Measurements from ENCODE around the gene NSD2. TPM values are rescaled to one million over a fixed set of nuclear protein-coding genes. Genes with fewer than 3 reads are reported as not detected.

The NSD2 gene
- total RNA-seq, 1 experiment from 2014 or later, result 128 TPM

GRCh38 chr4:2008921-2009650 is 137.9 kb downstream of the NSD2 start, which contains the start of gene NELFA:
TSS of gene NELFA (minus strand) at chr4:2008974. CDS start at chr4:2008959, 15 bp downstream.
- peaks cover 14% of the 10 kb centered on the region for H3K4me1 Mint-ChIP-seq
- POLR2A ChIA-PET, result interaction anchor here (1.0 to 1.1 kb wide), 2 partner anchors 27 to 117 kb away, joined by 3 to 4 read pairs; no protein-coding TSS in a partner anchor
- H3K36me3 Mint-ChIP-seq, result peaks cover 9% of the 10 kb centered on the region
- H3K27ac Mint-ChIP-seq, result peak within 1 kb of the TSS; percentile 72
- peak within 1 kb of the TSS; percentile 85 for H3K4me3 Mint-ChIP-seq
- peak; percentile 96 for DNase-seq (ENCODE audit: low spot score)
- CTCF ChIA-PET, result interaction anchor here (0.6 to 1.3 kb wide), 10 partner anchors 9 to 395 kb away, joined by 3 to 4 read pairs (median 3); a partner anchor contains a TSS
- H3K27me3 Mint-ChIP-seq (ENCODE audit: low read depth), result peaks cover 8% of the 10 kb centered on the region
- ATAC-seq, result peak; percentile 84
- no peaks in the 10 kb centered on the region for H3K9me3 Mint-ChIP-seq
- TF ChIP-seq, protein P1, sequence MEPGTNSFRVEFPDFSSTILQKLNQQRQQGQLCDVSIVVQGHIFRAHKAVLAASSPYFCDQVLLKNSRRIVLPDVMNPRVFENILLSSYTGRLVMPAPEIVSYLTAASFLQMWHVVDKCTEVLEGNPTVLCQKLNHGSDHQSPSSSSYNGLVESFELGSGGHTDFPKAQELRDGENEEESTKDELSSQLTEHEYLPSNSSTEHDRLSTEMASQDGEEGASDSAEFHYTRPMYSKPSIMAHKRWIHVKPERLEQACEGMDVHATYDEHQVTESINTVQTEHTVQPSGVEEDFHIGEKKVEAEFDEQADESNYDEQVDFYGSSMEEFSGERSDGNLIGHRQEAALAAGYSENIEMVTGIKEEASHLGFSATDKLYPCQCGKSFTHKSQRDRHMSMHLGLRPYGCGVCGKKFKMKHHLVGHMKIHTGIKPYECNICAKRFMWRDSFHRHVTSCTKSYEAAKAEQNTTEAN (CRISPR knock-in tag; IDR thresholded peaks at IDR 0.05), result peak; percentile 67; the same call in 1 of the 2 replicates
- TF ChIP-seq IRF1 (CRISPR knock-in tag; IDR thresholded peaks at IDR 0.05) (0 out of 2 replicates have a peak, but pooled peaks have one; percentile 49), ZNF532 (CRISPR knock-in tag; IDR thresholded peaks at IDR 0.05; ENCODE audit: borderline replicate concordance) (no peak), TEAD1 (CRISPR knock-in tag; IDR thresholded peaks at IDR 0.05) (peak; percentile 61; the same call in 1 of the 2 replicates), IRF2 (CRISPR knock-in tag; IDR thresholded peaks at IDR 0.05; ENCODE audit: borderline replicate concordance, low read depth) (no peak), ZNF263 (CRISPR knock-in tag; IDR thresholded peaks at IDR 0.05; ENCODE audit: low read depth) (0 out of 2 replicates have a peak, but pooled peaks have one; percentile 18), TCF7 (CRISPR knock-in tag; IDR thresholded peaks at IDR 0.05; ENCODE audit: low read depth) (peak; percentile 27; the same call in 1 of the 2 replicates), ESRRA (CRISPR knock-in tag; IDR thresholded peaks at IDR 0.05; ENCODE audit: borderline replicate concordance) (0 out of 2 replicates have a peak, but pooled peaks have one; percentile 48), MAX (CRISPR knock-in tag; IDR thresholded peaks at IDR 0.05) (peak; percentile 84), GABPB1 (CRISPR knock-in tag; IDR thresholded peaks at IDR 0.05) (peak; percentile 63), NR1H2 (CRISPR knock-in tag; IDR thresholded peaks at IDR 0.05) (no peak), RELA (CRISPR knock-in tag; IDR thresholded peaks at IDR 0.05; ENCODE audit: borderline replicate concordance) (peak; percentile 63; the same call in 1 of the 2 replicates), KAT7 (CRISPR knock-in tag; IDR thresholded peaks at IDR 0.05; ENCODE audit: borderline replicate concordance) (peak; percentile 83; the same call in 1 of the 2 replicates), SMAD3 (CRISPR knock-in tag; IDR thresholded peaks at IDR 0.05; ENCODE audit: borderline replicate concordance) (peak; percentile 79; the same call in 1 of the 2 replicates), TEAD4 (CRISPR knock-in tag; IDR thresholded peaks at IDR 0.05) (peak; percentile 38; the same call in 1 of the 2 replicates), CREM (CRISPR knock-in tag; IDR thresholded peaks at IDR 0.05) (peak; percentile 96)
- TF ChIP-seq, protein P2, sequence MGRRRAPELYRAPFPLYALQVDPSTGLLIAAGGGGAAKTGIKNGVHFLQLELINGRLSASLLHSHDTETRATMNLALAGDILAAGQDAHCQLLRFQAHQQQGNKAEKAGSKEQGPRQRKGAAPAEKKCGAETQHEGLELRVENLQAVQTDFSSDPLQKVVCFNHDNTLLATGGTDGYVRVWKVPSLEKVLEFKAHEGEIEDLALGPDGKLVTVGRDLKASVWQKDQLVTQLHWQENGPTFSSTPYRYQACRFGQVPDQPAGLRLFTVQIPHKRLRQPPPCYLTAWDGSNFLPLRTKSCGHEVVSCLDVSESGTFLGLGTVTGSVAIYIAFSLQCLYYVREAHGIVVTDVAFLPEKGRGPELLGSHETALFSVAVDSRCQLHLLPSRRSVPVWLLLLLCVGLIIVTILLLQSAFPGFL (CRISPR knock-in tag; IDR thresholded peaks at IDR 0.05; ENCODE audit: borderline replicate concordance), result 0 out of 2 replicates have a peak, but pooled peaks have one; percentile 75
- TF ChIP-seq, protein P3, sequence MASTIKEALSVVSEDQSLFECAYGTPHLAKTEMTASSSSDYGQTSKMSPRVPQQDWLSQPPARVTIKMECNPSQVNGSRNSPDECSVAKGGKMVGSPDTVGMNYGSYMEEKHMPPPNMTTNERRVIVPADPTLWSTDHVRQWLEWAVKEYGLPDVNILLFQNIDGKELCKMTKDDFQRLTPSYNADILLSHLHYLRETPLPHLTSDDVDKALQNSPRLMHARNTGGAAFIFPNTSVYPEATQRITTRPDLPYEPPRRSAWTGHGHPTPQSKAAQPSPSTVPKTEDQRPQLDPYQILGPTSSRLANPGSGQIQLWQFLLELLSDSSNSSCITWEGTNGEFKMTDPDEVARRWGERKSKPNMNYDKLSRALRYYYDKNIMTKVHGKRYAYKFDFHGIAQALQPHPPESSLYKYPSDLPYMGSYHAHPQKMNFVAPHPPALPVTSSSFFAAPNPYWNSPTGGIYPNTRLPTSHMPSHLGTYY (CRISPR knock-in tag; IDR thresholded peaks at IDR 0.05), result 0 out of 2 replicates have a peak, but pooled peaks have one; percentile 6
- TF ChIP-seq, protein P4, sequence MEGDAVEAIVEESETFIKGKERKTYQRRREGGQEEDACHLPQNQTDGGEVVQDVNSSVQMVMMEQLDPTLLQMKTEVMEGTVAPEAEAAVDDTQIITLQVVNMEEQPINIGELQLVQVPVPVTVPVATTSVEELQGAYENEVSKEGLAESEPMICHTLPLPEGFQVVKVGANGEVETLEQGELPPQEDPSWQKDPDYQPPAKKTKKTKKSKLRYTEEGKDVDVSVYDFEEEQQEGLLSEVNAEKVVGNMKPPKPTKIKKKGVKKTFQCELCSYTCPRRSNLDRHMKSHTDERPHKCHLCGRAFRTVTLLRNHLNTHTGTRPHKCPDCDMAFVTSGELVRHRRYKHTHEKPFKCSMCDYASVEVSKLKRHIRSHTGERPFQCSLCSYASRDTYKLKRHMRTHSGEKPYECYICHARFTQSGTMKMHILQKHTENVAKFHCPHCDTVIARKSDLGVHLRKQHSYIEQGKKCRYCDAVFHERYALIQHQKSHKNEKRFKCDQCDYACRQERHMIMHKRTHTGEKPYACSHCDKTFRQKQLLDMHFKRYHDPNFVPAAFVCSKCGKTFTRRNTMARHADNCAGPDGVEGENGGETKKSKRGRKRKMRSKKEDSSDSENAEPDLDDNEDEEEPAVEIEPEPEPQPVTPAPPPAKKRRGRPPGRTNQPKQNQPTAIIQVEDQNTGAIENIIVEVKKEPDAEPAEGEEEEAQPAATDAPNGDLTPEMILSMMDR (IDR thresholded peaks at IDR 0.05), result peak; percentile 27; the same call in 1 of the 2 replicates
- TF ChIP-seq, protein P5, sequence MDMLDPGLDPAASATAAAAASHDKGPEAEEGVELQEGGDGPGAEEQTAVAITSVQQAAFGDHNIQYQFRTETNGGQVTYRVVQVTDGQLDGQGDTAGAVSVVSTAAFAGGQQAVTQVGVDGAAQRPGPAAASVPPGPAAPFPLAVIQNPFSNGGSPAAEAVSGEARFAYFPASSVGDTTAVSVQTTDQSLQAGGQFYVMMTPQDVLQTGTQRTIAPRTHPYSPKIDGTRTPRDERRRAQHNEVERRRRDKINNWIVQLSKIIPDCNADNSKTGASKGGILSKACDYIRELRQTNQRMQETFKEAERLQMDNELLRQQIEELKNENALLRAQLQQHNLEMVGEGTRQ (CRISPR knock-in tag; IDR thresholded peaks at IDR 0.05), result peak; percentile 47
- TF ChIP-seq, protein P6, sequence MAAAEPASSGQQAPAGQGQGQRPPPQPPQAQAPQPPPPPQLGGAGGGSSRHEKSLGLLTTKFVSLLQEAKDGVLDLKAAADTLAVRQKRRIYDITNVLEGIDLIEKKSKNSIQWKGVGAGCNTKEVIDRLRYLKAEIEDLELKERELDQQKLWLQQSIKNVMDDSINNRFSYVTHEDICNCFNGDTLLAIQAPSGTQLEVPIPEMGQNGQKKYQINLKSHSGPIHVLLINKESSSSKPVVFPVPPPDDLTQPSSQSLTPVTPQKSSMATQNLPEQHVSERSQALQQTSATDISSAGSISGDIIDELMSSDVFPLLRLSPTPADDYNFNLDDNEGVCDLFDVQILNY (CRISPR knock-in tag; IDR thresholded peaks at IDR 0.05), result no peak; the same call in 1 of the 2 replicates

Measured in WTC11 (cell line).